Urinary bladder (tissue), 4 donors: ENCODE measurements around the gene ZFHX3. TPM values are rescaled to one million over a fixed set of nuclear protein-coding genes. Genes with fewer than 3 reads are reported as not detected.

Source experiments
- DNase-seq: peaks from one replicate; pipeline ENCODE4 v3.0.0-alpha.2; 2015; ENCODE audit errors: extremely low spot score
- H3K27ac ChIP-seq: one replicate; pipeline ENCODE4 v1.5.1; 2013; ENCODE audit warnings: low read depth, mild to moderate bottlenecking, moderate library complexity
- H3K36me3 ChIP-seq: one replicate; pipeline ENCODE4 v1.6.1; 2013; ENCODE audit warnings: mild to moderate bottlenecking, moderate library complexity; ENCODE audit not compliant: insufficient read depth
- H3K4me1 ChIP-seq: one replicate; pipeline ENCODE4 v1.6.1; 2013; ENCODE audit warnings: mild to moderate bottlenecking, moderate library complexity; ENCODE audit not compliant: insufficient read depth
- H3K4me3 ChIP-seq: one replicate; pipeline ENCODE4 v1.5.1; 2013; ENCODE audit warnings: low read depth, low read length
- WGBS: extraction: QIAGEN DNeasy Blood & Tissue Kit; methylation state at CpG from one replicate; pipeline ENCODE4 v1.1.7; 2013; 5-methylcytosine and 5-hydroxymethylcytosine counted together
- polyA plus RNA-seq: library from polyadenylated mRNA; stranded (reverse); fragments of 200-250 nt; gene quantifications from one replicate; pipeline ENCODE4 v1.2.3, GENCODE V29; 2013
- total RNA-seq: library from RNA; depleted of rRNA; stranded (reverse); fragments of >200 nt; gene quantifications from one replicate; pipeline ENCODE4 v1.2.3, GENCODE V29; 2014
- donor health status: healthy with polysubstance abuse.
- donor health status: healthy.

Gene ZFHX3
- total and polyA plus RNA-seq, 2 donors = 11.8 to 19.4 TPM

- Histone ChIP-seq H3K4me3 (no peak overlapping the region), H3K4me1 (no peaks in the 10 kb centered on the region), H3K27ac (no peak overlapping the region), H3K36me3 (no peaks in the 10 kb centered on the region)
- 97% methylated on average over 10 of the region's 10 CpGs for WGBS
- DNase-seq = no peak
Observed at GRCh38 chr16:72915331-72915730, 132.6 kb downstream of the ZFHX3 start.

- 76% methylated on average over 3 of the region's 3 CpGs for WGBS
- Histone ChIP-seq H3K4me1 (peaks cover under 1% of the 10 kb centered on the region), H3K27ac (no peak overlapping the region), H3K4me3 (no peak overlapping the region), H3K36me3 (no peaks in the 10 kb centered on the region)
- no peak for DNase-seq
Observed at GRCh38 chr16:72913551-72913950, 134.4 kb downstream of the ZFHX3 start.

GRCh38 chr16:72911971-72912370 is 136.0 kb downstream of the ZFHX3 start:
- Histone ChIP-seq H3K27ac (no peak overlapping the region), H3K4me3 (no peak overlapping the region), H3K4me1 (peaks cover 2% of the 10 kb centered on the region), H3K36me3 (no peaks in the 10 kb centered on the region)
- 91% methylated on average over 9 of the region's 9 CpGs for WGBS
- no peak for DNase-seq

- H3K27ac ChIP-seq = no peak overlapping the region
- H3K4me3 ChIP-seq = no peak overlapping the region
- no peak for DNase-seq
- 90% methylated on average over 5 of the region's 5 CpGs for WGBS
- peaks cover 2% of the 10 kb centered on the region for H3K4me1 ChIP-seq
- no peaks in the 10 kb centered on the region for H3K36me3 ChIP-seq
Observed at GRCh38 chr16:72910875-72911274, 137.1 kb downstream of the ZFHX3 start.

- peaks cover 2% of the 10 kb centered on the region for H3K4me1 ChIP-seq
- 95% methylated on average over 4 of the region's 4 CpGs for WGBS
- H3K27ac ChIP-seq = no peak overlapping the region
- H3K36me3 ChIP-seq = no peaks in the 10 kb centered on the region
- no peak overlapping the region for H3K4me3 ChIP-seq
- DNase-seq = no peak
Observed at GRCh38 chr16:72910381-72910780, 137.5 kb downstream of the ZFHX3 start.

GRCh38 chr16:72909196-72909595 is 138.7 kb downstream of the ZFHX3 start:
- WGBS = 90% methylated on average over 6 of the region's 6 CpGs
- Histone ChIP-seq H3K27ac (no peak overlapping the region), H3K36me3 (no peaks in the 10 kb centered on the region), H3K4me3 (no peak overlapping the region), H3K4me1 (peaks cover 2% of the 10 kb centered on the region)
- DNase-seq = no peak

GRCh38 chr16:72908362-72909167 is 139.4 kb downstream of the ZFHX3 start:
- DNase-seq = no peak
- Histone ChIP-seq H3K36me3 (no peaks in the 10 kb centered on the region), H3K4me1 (peaks cover 2% of the 10 kb centered on the region), H3K4me3 (no peak overlapping the region), H3K27ac (no peak overlapping the region)
- 93% methylated on average over 19 of the region's 19 CpGs for WGBS

GRCh38 chr16:72905581-72905980 is 142.3 kb downstream of the ZFHX3 start:
- WGBS = 84% methylated on average over 4 of the region's 4 CpGs
- no peak for DNase-seq
- Histone ChIP-seq H3K4me1 (peaks cover 2% of the 10 kb centered on the region), H3K4me3 (no peak overlapping the region), H3K36me3 (no peaks in the 10 kb centered on the region), H3K27ac (no peak overlapping the region)

- Histone ChIP-seq H3K4me3 (no peak overlapping the region), H3K27ac (no peak overlapping the region), H3K36me3 (no peaks in the 10 kb centered on the region), H3K4me1 (no peaks in the 10 kb centered on the region)
- DNase-seq = no peak
- WGBS = 81% methylated on average over 6 of the region's 6 CpGs
Observed at GRCh38 chr16:72903176-72903575, 144.8 kb downstream of the ZFHX3 start.

GRCh38 chr16:72902206-72902605 is 145.7 kb downstream of the ZFHX3 start:
- Histone ChIP-seq H3K4me1 (no peaks in the 10 kb centered on the region), H3K36me3 (no peaks in the 10 kb centered on the region), H3K27ac (no peak overlapping the region), H3K4me3 (no peak overlapping the region)
- no peak for DNase-seq
- 88% methylated on average over 7 of the region's 7 CpGs for WGBS

- no peak overlapping the region for H3K4me3 ChIP-seq
- no peaks in the 10 kb centered on the region for H3K4me1 ChIP-seq
- 80% methylated on average over 14 of the region's 14 CpGs for WGBS
- no peaks in the 10 kb centered on the region for H3K36me3 ChIP-seq
- no peak for DNase-seq
- H3K27ac ChIP-seq = no peak overlapping the region
Observed at GRCh38 chr16:72901000-72901627, 146.8 kb downstream of the ZFHX3 start.

- DNase-seq = no peak
- no peaks in the 10 kb centered on the region for H3K4me1 ChIP-seq
- WGBS = 92% methylated on average over 8 of the region's 8 CpGs
- no peak overlapping the region for H3K27ac ChIP-seq
- no peak overlapping the region for H3K4me3 ChIP-seq
- no peaks in the 10 kb centered on the region for H3K36me3 ChIP-seq
Observed at GRCh38 chr16:72898216-72898825, 149.6 kb downstream of the ZFHX3 start.

GRCh38 chr16:72897707-72898106 is 150.2 kb downstream of the ZFHX3 start:
- DNase-seq = no peak
- H3K27ac ChIP-seq = no peak overlapping the region
- H3K4me1 ChIP-seq = no peaks in the 10 kb centered on the region
- 98% methylated on average over 6 of the region's 6 CpGs for WGBS
- no peaks in the 10 kb centered on the region for H3K36me3 ChIP-seq
- no peak overlapping the region for H3K4me3 ChIP-seq
